WTC11 (cell line): Measurements from ENCODE around the gene SEMA3F. TPM values are rescaled to one million over a fixed set of nuclear protein-coding genes. Genes with fewer than 3 reads are reported as not detected.

Source experiments
- CREM ChIP-seq: sonication (generic); formaldehyde crosslinking; IDR thresholded peaks from 2 replicates; pipeline ENCODE4 v1.8.1; 2022; ENCODE audit warnings: mild to moderate bottlenecking, missing genetic modification reagents, moderate library complexity
- FOXK1 ChIP-seq: sonication (generic); formaldehyde crosslinking; IDR thresholded peaks from 2 replicates; pipeline ENCODE4 v1.8.0; 2022; ENCODE audit warnings: mild to moderate bottlenecking, moderate library complexity, missing genetic modification reagents
- IRF2 ChIP-seq: sonication (generic); formaldehyde crosslinking; IDR thresholded peaks from 2 replicates; pipeline ENCODE4 v1.8.0; 2022; ENCODE audit warnings: low read depth, missing genetic modification reagents, borderline replicate concordance
- MYBL2 ChIP-seq: sonication (generic); formaldehyde crosslinking; IDR thresholded peaks from 2 replicates; pipeline ENCODE4 v1.8.1; 2023; ENCODE audit warnings: mild to moderate bottlenecking, moderate library complexity, missing genetic modification reagents
- NFATC4 ChIP-seq: fragments of 250-450 bp; sonication (Bioruptor Pico); IDR thresholded peaks from 2 replicates; pipeline ENCODE4 v1.9.0; 2021; ENCODE audit warnings: mild to moderate bottlenecking
- PRRX2 ChIP-seq: fragments of 250-450 bp; sonication (Bioruptor Pico); IDR thresholded peaks from 2 replicates; pipeline ENCODE4 v1.8.0; 2021; ENCODE audit warnings: mild to moderate bottlenecking
- RELA ChIP-seq: sonication (generic); formaldehyde crosslinking; IDR thresholded peaks from 2 replicates; pipeline ENCODE4 v1.8.1; 2022; ENCODE audit warnings: missing genetic modification reagents, mild to moderate bottlenecking, borderline replicate concordance
- SMAD4 ChIP-seq: sonication (generic); formaldehyde crosslinking; IDR thresholded peaks from 2 replicates; pipeline ENCODE4 v1.8.0; 2022; ENCODE audit warnings: mild to moderate bottlenecking, missing genetic modification reagents
- SP1 ChIP-seq: sonication (generic); formaldehyde crosslinking; conservative IDR thresholded peaks from 2 replicates; pipeline ENCODE4 v1.8.1; 2022; ENCODE audit warnings: missing genetic modification reagents
- ZNF138 ChIP-seq: sonication (generic); formaldehyde crosslinking; conservative IDR thresholded peaks from 2 replicates; pipeline ENCODE4 v1.8.1; 2022; ENCODE audit warnings: mild to moderate bottlenecking, moderate library complexity, missing genetic modification reagents
- ZNF232 ChIP-seq: sonication (generic); formaldehyde crosslinking; IDR thresholded peaks from 2 replicates; pipeline ENCODE4 v1.8.0; 2022; ENCODE audit warnings: mild to moderate bottlenecking, missing genetic modification reagents
- total RNA-seq: library from RNA; stranded (reverse); gene quantifications from 3 replicates; pipeline ENCODE4 v1.2.3, GENCODE V29; 2021
- TF ChIP-seq, protein P1 (sequence below): fragments of 250-450 bp; sonication (Bioruptor Pico); IDR thresholded peaks from 2 replicates; pipeline ENCODE4 v1.9.0; 2021; ENCODE audit warnings: moderate library complexity, mild to moderate bottlenecking, inconsistent platforms, borderline replicate concordance
- TF ChIP-seq, protein P2 (sequence below): sonication (generic); formaldehyde crosslinking; IDR thresholded peaks from 2 replicates; pipeline ENCODE4 v1.8.1; 2023; ENCODE audit warnings: mild to moderate bottlenecking, missing genetic modification reagents
- TF ChIP-seq, protein P3 (sequence below): sonication (generic); formaldehyde crosslinking; IDR thresholded peaks from 2 replicates; pipeline ENCODE4 v1.8.0; 2022; ENCODE audit warnings: mild to moderate bottlenecking, missing genetic modification reagents
- TF ChIP-seq, protein P4 (sequence below): fragments of 250-450 bp; sonication (Bioruptor Pico); IDR thresholded peaks from 2 replicates; pipeline ENCODE4 v1.9.0; 2021; ENCODE audit warnings: mild to moderate bottlenecking, borderline replicate concordance
- TF ChIP-seq, protein P5 (sequence below): sonication (generic); formaldehyde crosslinking; IDR thresholded peaks from 2 replicates; pipeline ENCODE4 v1.8.1; 2022; ENCODE audit warnings: missing genetic modification reagents, borderline replicate concordance
- TF ChIP-seq, protein P6 (sequence below): sonication (generic); formaldehyde crosslinking; IDR thresholded peaks from 2 replicates; pipeline ENCODE4 v1.8.0; 2022; ENCODE audit warnings: mild to moderate bottlenecking, missing genetic modification reagents
- TF ChIP-seq, protein P7 (sequence below): sonication (generic); formaldehyde crosslinking; IDR thresholded peaks from 2 replicates; pipeline ENCODE4 v1.8.0; 2022; ENCODE audit warnings: missing genetic modification reagents
- TF ChIP-seq, protein P8 (sequence below): sonication (generic); formaldehyde crosslinking; IDR thresholded peaks from 2 replicates; pipeline ENCODE4 v1.8.0; 2023; ENCODE audit warnings: mild to moderate bottlenecking, missing genetic modification reagents

SEMA3F gene
- total RNA-seq, 1 experiment from 2014 or later = 49.0 TPM

DNA sequence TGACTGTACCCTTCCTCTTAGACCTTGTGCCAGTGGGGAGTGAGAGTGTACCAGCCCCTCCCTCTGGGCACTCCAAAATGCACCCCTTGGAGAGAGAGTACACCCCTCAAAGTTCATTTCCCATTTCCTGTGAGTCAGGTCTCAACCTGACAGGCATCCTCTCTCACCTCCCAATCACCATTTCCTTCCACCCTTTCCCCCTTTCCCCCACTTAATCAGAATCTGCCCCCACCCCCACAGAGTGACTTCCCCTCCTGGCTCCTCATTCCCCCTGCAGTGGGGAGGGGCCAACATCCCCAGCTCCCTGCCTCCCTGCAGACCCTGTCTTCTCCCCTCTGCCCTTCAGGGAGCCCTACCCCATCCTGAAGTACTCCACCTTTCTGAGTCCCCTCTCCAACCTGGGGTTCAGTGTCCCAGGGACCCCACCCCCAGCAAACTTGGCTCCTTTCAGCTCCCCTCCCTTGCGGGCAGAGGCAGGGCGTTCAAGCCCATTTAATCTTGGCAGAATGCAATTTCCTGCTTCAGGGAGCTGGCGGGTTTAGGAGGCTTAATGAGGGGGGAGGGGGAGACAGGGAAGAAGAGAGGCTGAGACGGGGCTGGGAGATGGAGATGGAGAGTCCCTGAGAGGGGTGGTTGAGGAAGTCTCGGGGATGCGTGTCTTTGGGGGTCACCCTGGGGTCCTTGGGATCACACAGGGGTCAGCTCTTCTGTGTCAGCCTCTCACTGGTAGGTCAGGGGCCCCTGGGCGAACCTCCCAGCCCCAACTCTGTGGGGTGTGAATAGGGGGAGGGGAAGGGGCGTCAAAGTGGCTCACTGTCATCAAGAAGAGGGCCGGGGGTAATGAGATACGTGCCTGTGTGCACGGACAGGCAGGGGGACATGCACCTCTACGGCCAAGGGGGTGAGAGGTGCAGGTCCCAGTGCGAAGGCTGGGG is 16.6 kb upstream of the SEMA3F start (continued):
- TF ChIP-seq, protein P1, sequence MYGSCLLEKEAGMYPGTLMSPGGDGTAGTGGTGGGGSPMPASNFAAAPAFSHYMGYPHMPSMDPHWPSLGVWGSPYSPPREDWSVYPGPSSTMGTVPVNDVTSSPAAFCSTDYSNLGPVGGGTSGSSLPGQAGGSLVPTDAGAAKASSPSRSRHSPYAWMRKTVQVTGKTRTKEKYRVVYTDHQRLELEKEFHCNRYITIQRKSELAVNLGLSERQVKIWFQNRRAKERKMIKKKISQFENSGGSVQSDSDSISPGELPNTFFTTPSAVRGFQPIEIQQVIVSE (CRISPR knock-in tag) = no peak
- TF ChIP-seq, protein P2, sequence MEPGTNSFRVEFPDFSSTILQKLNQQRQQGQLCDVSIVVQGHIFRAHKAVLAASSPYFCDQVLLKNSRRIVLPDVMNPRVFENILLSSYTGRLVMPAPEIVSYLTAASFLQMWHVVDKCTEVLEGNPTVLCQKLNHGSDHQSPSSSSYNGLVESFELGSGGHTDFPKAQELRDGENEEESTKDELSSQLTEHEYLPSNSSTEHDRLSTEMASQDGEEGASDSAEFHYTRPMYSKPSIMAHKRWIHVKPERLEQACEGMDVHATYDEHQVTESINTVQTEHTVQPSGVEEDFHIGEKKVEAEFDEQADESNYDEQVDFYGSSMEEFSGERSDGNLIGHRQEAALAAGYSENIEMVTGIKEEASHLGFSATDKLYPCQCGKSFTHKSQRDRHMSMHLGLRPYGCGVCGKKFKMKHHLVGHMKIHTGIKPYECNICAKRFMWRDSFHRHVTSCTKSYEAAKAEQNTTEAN (CRISPR knock-in tag) = no peak
- TF ChIP-seq IRF2 (CRISPR knock-in tag) (no peak), ZNF138 (CRISPR knock-in tag) (no peak), CREM (CRISPR knock-in tag) (no peak), SP1 (CRISPR knock-in tag) (peak; percentile 13), SMAD4 (no peak), RELA (CRISPR knock-in tag) (no peak), ZNF232 (CRISPR knock-in tag) (no peak), NFATC4 (CRISPR knock-in tag) (no peak), MYBL2 (CRISPR knock-in tag) (0 out of 2 replicates have a peak, but pooled peaks have one; percentile 33), PRRX2 (CRISPR knock-in tag) (no peak), FOXK1 (CRISPR knock-in tag) (0 out of 2 replicates have a peak, but pooled peaks have one; percentile 15)
- TF ChIP-seq, protein P3, sequence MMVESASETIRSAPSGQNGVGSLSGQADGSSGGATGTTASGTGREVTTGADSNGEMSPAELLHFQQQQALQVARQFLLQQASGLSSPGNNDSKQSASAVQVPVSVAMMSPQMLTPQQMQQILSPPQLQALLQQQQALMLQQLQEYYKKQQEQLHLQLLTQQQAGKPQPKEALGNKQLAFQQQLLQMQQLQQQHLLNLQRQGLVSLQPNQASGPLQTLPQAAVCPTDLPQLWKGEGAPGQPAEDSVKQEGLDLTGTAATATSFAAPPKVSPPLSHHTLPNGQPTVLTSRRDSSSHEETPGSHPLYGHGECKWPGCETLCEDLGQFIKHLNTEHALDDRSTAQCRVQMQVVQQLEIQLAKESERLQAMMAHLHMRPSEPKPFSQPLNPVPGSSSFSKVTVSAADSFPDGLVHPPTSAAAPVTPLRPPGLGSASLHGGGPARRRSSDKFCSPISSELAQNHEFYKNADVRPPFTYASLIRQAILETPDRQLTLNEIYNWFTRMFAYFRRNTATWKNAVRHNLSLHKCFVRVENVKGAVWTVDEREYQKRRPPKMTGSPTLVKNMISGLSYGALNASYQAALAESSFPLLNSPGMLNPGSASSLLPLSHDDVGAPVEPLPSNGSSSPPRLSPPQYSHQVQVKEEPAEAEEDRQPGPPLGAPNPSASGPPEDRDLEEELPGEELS (CRISPR knock-in tag) = 0 out of 2 replicates have a peak, but pooled peaks have one; percentile 42
- TF ChIP-seq, protein P4, sequence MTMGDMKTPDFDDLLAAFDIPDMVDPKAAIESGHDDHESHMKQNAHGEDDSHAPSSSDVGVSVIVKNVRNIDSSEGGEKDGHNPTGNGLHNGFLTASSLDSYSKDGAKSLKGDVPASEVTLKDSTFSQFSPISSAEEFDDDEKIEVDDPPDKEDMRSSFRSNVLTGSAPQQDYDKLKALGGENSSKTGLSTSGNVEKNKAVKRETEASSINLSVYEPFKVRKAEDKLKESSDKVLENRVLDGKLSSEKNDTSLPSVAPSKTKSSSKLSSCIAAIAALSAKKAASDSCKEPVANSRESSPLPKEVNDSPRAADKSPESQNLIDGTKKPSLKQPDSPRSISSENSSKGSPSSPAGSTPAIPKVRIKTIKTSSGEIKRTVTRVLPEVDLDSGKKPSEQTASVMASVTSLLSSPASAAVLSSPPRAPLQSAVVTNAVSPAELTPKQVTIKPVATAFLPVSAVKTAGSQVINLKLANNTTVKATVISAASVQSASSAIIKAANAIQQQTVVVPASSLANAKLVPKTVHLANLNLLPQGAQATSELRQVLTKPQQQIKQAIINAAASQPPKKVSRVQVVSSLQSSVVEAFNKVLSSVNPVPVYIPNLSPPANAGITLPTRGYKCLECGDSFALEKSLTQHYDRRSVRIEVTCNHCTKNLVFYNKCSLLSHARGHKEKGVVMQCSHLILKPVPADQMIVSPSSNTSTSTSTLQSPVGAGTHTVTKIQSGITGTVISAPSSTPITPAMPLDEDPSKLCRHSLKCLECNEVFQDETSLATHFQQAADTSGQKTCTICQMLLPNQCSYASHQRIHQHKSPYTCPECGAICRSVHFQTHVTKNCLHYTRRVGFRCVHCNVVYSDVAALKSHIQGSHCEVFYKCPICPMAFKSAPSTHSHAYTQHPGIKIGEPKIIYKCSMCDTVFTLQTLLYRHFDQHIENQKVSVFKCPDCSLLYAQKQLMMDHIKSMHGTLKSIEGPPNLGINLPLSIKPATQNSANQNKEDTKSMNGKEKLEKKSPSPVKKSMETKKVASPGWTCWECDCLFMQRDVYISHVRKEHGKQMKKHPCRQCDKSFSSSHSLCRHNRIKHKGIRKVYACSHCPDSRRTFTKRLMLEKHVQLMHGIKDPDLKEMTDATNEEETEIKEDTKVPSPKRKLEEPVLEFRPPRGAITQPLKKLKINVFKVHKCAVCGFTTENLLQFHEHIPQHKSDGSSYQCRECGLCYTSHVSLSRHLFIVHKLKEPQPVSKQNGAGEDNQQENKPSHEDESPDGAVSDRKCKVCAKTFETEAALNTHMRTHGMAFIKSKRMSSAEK (CRISPR knock-in tag) = no peak
- TF ChIP-seq, protein P5, sequence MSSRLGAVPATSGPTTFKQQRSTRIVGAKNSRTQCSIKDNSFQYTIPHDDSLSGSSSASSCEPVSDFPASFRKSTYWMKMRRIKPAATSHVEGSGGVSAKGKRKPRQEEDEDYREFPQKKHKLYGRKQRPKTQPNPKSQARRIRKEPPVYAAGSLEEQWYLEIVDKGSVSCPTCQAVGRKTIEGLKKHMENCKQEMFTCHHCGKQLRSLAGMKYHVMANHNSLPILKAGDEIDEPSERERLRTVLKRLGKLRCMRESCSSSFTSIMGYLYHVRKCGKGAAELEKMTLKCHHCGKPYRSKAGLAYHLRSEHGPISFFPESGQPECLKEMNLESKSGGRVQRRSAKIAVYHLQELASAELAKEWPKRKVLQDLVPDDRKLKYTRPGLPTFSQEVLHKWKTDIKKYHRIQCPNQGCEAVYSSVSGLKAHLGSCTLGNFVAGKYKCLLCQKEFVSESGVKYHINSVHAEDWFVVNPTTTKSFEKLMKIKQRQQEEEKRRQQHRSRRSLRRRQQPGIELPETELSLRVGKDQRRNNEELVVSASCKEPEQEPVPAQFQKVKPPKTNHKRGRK (CRISPR knock-in tag) = no peak
- TF ChIP-seq, protein P6, sequence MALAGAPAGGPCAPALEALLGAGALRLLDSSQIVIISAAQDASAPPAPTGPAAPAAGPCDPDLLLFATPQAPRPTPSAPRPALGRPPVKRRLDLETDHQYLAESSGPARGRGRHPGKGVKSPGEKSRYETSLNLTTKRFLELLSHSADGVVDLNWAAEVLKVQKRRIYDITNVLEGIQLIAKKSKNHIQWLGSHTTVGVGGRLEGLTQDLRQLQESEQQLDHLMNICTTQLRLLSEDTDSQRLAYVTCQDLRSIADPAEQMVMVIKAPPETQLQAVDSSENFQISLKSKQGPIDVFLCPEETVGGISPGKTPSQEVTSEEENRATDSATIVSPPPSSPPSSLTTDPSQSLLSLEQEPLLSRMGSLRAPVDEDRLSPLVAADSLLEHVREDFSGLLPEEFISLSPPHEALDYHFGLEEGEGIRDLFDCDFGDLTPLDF (CRISPR knock-in tag) = no peak
- TF ChIP-seq, protein P7, sequence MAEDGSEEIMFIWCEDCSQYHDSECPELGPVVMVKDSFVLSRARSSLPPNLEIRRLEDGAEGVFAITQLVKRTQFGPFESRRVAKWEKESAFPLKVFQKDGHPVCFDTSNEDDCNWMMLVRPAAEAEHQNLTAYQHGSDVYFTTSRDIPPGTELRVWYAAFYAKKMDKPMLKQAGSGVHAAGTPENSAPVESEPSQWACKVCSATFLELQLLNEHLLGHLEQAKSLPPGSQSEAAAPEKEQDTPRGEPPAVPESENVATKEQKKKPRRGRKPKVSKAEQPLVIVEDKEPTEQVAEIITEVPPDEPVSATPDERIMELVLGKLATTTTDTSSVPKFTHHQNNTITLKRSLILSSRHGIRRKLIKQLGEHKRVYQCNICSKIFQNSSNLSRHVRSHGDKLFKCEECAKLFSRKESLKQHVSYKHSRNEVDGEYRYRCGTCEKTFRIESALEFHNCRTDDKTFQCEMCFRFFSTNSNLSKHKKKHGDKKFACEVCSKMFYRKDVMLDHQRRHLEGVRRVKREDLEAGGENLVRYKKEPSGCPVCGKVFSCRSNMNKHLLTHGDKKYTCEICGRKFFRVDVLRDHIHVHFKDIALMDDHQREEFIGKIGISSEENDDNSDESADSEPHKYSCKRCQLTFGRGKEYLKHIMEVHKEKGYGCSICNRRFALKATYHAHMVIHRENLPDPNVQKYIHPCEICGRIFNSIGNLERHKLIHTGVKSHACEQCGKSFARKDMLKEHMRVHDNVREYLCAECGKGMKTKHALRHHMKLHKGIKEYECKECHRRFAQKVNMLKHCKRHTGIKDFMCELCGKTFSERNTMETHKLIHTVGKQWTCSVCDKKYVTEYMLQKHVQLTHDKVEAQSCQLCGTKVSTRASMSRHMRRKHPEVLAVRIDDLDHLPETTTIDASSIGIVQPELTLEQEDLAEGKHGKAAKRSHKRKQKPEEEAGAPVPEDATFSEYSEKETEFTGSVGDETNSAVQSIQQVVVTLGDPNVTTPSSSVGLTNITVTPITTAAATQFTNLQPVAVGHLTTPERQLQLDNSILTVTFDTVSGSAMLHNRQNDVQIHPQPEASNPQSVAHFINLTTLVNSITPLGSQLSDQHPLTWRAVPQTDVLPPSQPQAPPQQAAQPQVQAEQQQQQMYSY (CRISPR knock-in tag) = no peak
- TF ChIP-seq, protein P8, sequence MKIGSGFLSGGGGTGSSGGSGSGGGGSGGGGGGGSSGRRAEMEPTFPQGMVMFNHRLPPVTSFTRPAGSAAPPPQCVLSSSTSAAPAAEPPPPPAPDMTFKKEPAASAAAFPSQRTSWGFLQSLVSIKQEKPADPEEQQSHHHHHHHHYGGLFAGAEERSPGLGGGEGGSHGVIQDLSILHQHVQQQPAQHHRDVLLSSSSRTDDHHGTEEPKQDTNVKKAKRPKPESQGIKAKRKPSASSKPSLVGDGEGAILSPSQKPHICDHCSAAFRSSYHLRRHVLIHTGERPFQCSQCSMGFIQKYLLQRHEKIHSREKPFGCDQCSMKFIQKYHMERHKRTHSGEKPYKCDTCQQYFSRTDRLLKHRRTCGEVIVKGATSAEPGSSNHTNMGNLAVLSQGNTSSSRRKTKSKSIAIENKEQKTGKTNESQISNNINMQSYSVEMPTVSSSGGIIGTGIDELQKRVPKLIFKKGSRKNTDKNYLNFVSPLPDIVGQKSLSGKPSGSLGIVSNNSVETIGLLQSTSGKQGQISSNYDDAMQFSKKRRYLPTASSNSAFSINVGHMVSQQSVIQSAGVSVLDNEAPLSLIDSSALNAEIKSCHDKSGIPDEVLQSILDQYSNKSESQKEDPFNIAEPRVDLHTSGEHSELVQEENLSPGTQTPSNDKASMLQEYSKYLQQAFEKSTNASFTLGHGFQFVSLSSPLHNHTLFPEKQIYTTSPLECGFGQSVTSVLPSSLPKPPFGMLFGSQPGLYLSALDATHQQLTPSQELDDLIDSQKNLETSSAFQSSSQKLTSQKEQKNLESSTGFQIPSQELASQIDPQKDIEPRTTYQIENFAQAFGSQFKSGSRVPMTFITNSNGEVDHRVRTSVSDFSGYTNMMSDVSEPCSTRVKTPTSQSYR (CRISPR knock-in tag) = peak; percentile 76
